Left lung (tissue), 10 donors: ENCODE results near the gene MYL5. TPM values are rescaled to one million over a fixed set of nuclear protein-coding genes. Genes with fewer than 3 reads are reported as not detected.
A peak's percentile ranks its signal among the peaks of the same experiment; 100 is the strongest.
"Not testable (repeated sequence)": the region's sequence is repeated elsewhere in the genome, so short reads cannot be mapped to it uniquely, and the experiment has no call there.

Experiments used
- ATAC-seq: fragments of 200-7000 bp; cut with Tn5 transposase; one replicate; pipeline ENCODE4 v1.9.1; 2020; ENCODE audit warnings: moderate library complexity
- DNase-seq, 4 donors: peaks; one replicate each; pipeline ENCODE4 v3.0.0-alpha.2; 2013 to 2020
- H3K27ac ChIP-seq, 2 donors: fragments of 200-600 bp; sonication (generic) in 1 of 2; one replicate each; pipeline versions ENCODE4 v1.5.0 to v1.8.0; 2020 to 2021
- H3K27me3 ChIP-seq, 2 donors: fragments of 200-600 bp; sonication (generic) in 1 of 2; one replicate each; pipeline versions ENCODE4 v1.5.0 to v1.8.0; 2020 to 2021
- H3K36me3 ChIP-seq, 2 donors: fragments of 200-600 bp; sonication (generic) in 1 of 2; one replicate each; pipeline versions ENCODE4 v1.5.0 to v1.8.0; 2020 to 2021
- H3K4me1 ChIP-seq, 2 donors: fragments of 200-600 bp; one replicate each; pipeline ENCODE4 v1.8.0; 2021
- H3K4me3 ChIP-seq, 2 donors: fragments of 200-600 bp; sonication (generic) in 1 of 2; one replicate each; pipeline versions ENCODE4 v1.5.0 to v1.8.0; 2020 to 2021; ENCODE audit warnings: mild to moderate bottlenecking in 1 of 2
- H3K9me3 ChIP-seq, 2 donors: fragments of 200-600 bp; sonication (generic) in 1 of 2; one replicate each; pipeline versions ENCODE4 v1.5.0 to v1.8.0; 2020 to 2021
- CTCF ChIP-seq, 2 donors: fragments of 200-600 bp; sonication (generic) in 1 of 2; IDR thresholded peaks; one replicate each; pipeline versions ENCODE4 v1.5.0 to v1.8.0; 2021; ENCODE audit warnings: antibody characterized with exemption in 2 of 2
- intact Hi-C, 2 donors: fragments of 100-400 bp; cut with DNase I; formaldehyde crosslinking; loops; one replicate each; pipeline versions ENCODE4 v1.11.2 to v1.14.2; 2022
- polyA plus RNA-seq, 6 donors: library from polyadenylated mRNA; unstranded; fragments of 120-200 nt; gene quantifications; one replicate each; pipeline ENCODE4 v1.2.1, GENCODE V29; 2013; ENCODE audit not compliant: insufficient read length in 6 of 6
- total RNA-seq, 2 donors: library from RNA; stranded (reverse); fragmentation: NEBNext Ultra II Directional; extraction: Animal tissue kit (Norgen Biotek cat#: 25700); gene quantifications; one replicate each; pipeline ENCODE4 v1.2.1, GENCODE V29; 2021
- donor health status: DM: no; HTN: yes; CAD: no.
- donor health status: DM: no; HTN: no; CAD: no.

Gene MYL5
- total and polyA plus RNA-seq, 8 donors, result 7.8 to 23.2 (median 17.5) TPM

GRCh38 chr4:636628-637159, 37.6 kb upstream of the MYL5 start:
- H3K9me3 ChIP-seq, result peaks cover 0 to 6% of the 10 kb centered on the region in 2 donors
- intact Hi-C loops, result no loop called here
- DNase-seq (peak in 1 of 4 donors; percentile 72), ATAC-seq (no peak)
- no peaks in the 10 kb centered on the region for H3K4me1 ChIP-seq
- H3K36me3 ChIP-seq, result no peaks in the 10 kb centered on the region
- TF ChIP-seq CTCF (IDR thresholded peaks at IDR 0.05), result no peak
- H3K27me3 ChIP-seq, result peaks cover 0 to 52% of the 10 kb centered on the region in 2 donors
- no peak overlapping the region for H3K4me3 ChIP-seq
- no peak overlapping the region for H3K27ac ChIP-seq

GRCh38 chr4:637536-638280, 36.6 kb upstream of the MYL5 start:
- intact Hi-C loops, result no loop called here
- no peaks in the 10 kb centered on the region for H3K36me3 ChIP-seq
- DNase-seq, result peak in 1 of 4 donors; percentile 74
- H3K4me3 ChIP-seq, result no peak overlapping the region
- TF ChIP-seq CTCF (IDR thresholded peaks at IDR 0.05), result no peak
- no peak for ATAC-seq
- H3K9me3 ChIP-seq, result peaks cover 0 to 9% of the 10 kb centered on the region in 2 donors
- H3K27ac ChIP-seq, result no peak overlapping the region
- H3K27me3 ChIP-seq, result peaks cover 0 to 58% of the 10 kb centered on the region in 2 donors
- no peaks in the 10 kb centered on the region for H3K4me1 ChIP-seq

GRCh38 chr4:642366-642765, 32.0 kb upstream of the MYL5 start:
- H3K27ac ChIP-seq, H3K4me1 ChIP-seq, H3K36me3 ChIP-seq, H3K4me3 ChIP-seq, ATAC-seq, intact Hi-C loops: not testable (repeated sequence)
- DNase-seq, result peak in 1 of 4 donors; percentile 6
- peaks cover 0 to 54% of the 10 kb centered on the region in 2 donors for H3K27me3 ChIP-seq
- H3K9me3 ChIP-seq, result peaks cover 0 to 12% of the 10 kb centered on the region in 2 donors

- intact Hi-C loops, result no loop called here
- Histone ChIP-seq H3K27ac (no peak overlapping the region), H3K27me3 (peaks cover 8 to 70% of the 10 kb centered on the region in 2 donors), H3K4me1 (no peaks in the 10 kb centered on the region), H3K4me3 (no peak overlapping the region), H3K9me3 (peaks cover 0 to 11% of the 10 kb centered on the region in 2 donors), H3K36me3 (no peaks in the 10 kb centered on the region)
- TF ChIP-seq CTCF (IDR thresholded peaks at IDR 0.05), result no peak
- ATAC-seq (no peak), DNase-seq (peak in 1 of 4 donors; percentile 77)
Observed at GRCh38 chr4:646460-646859, 27.9 kb upstream of the MYL5 start.

GRCh38 chr4:647481-647880, 26.9 kb upstream of the MYL5 start:
- Histone ChIP-seq H3K27me3 (peaks cover 8 to 74% of the 10 kb centered on the region in 2 donors), H3K9me3 (peaks cover 0 to 3% of the 10 kb centered on the region in 2 donors), H3K36me3 (no peaks in the 10 kb centered on the region), H3K4me1 (no peaks in the 10 kb centered on the region), H3K27ac (no peak overlapping the region), H3K4me3 (no peak overlapping the region)
- intact Hi-C loops, result no loop called here
- TF ChIP-seq CTCF (IDR thresholded peaks at IDR 0.05), result no peak
- DNase-seq (peak in 1 of 4 donors; percentile 26), ATAC-seq (no peak)
